Sigmoid colon (tissue), 4 donors: ENCODE data around the gene NUP214.

Experiments used
- CTCF ChIP-seq, 4 experiments: fragments of 450-650 bp in 3 of 4; fragments of 200-600 bp in 1 of 4; IDR thresholded peaks; one replicate each; pipeline ENCODE4 v1.5.1; 2016 to 2019; ENCODE audit warnings: antibody characterized with exemption in 4 of 4, mild to moderate bottlenecking in 3 of 4, moderate library complexity in 2 of 4
- EP300 ChIP-seq, 4 donors: sonication (generic); formaldehyde crosslinking; IDR thresholded peaks; one replicate each; pipeline ENCODE4 v1.6.1; 2017; ENCODE audit warnings: antibody characterized with exemption in 4 of 4
- POLR2A ChIP-seq, 2 donors: fragments of 450-650 bp; IDR thresholded peaks; one replicate each; pipeline ENCODE4 v1.6.1; 2016; ENCODE audit warnings: antibody characterized with exemption in 2 of 2, mild to moderate bottlenecking in 2 of 2, moderate library complexity in 2 of 2
- POLR2AphosphoS5 ChIP-seq, 4 donors: sonication (generic); formaldehyde crosslinking; IDR thresholded peaks; one replicate each; pipeline ENCODE4 v1.6.1; 2017; ENCODE audit warnings: antibody characterized with exemption in 4 of 4

- no peak for TF ChIP-seq CTCF (IDR thresholded peaks at IDR 0.05)
- TF ChIP-seq POLR2AphosphoS5 (IDR thresholded peaks at IDR 0.05): no peak
- no peak for TF ChIP-seq POLR2A (IDR thresholded peaks at IDR 0.05)
- TF ChIP-seq EP300 (IDR thresholded peaks at IDR 0.05): no peak
These were observed 55.1 kb downstream of the NUP214 start for GRCh38 chr9:131180454-131180853.
